ENCODE results near the gene SLC6A11. TPM values are rescaled to one million over a fixed set of nuclear protein-coding genes. Genes with fewer than 3 reads are reported as not detected.

Gene SLC6A11
- total RNA-seq, 1 experiment from 2014 or later: 0.85 TPM

- POLR2A ChIA-PET: no interaction called here
- no peak for ATAC-seq
- DNase-seq (ENCODE audit: low spot score): no peak
- TF ChIP-seq FOXK1 (CRISPR knock-in tag; IDR thresholded peaks at IDR 0.05) (no peak), FOXP4 (CRISPR knock-in tag; IDR thresholded peaks at IDR 0.05) (no peak), E2F4 (CRISPR knock-in tag; IDR thresholded peaks at IDR 0.05; ENCODE audit: borderline replicate concordance, low read depth) (no peak), ZNF416 (CRISPR knock-in tag; IDR thresholded peaks at IDR 0.05) (no peak), ZNF512 (CRISPR knock-in tag; IDR thresholded peaks at IDR 0.05; ENCODE audit: borderline replicate concordance) (no peak), CTCF (IDR thresholded peaks at IDR 0.05) (no peak), ZBTB43 (CRISPR knock-in tag; IDR thresholded peaks at IDR 0.05) (no peak), JAZF1 (CRISPR knock-in tag; IDR thresholded peaks at IDR 0.05) (no peak), RELA (CRISPR knock-in tag; IDR thresholded peaks at IDR 0.05; ENCODE audit: borderline replicate concordance) (no peak), ERG (CRISPR knock-in tag; IDR thresholded peaks at IDR 0.05) (no peak), AR (CRISPR knock-in tag; IDR thresholded peaks at IDR 0.05) (no peak), NR2C2 (CRISPR knock-in tag; IDR thresholded peaks at IDR 0.05) (no peak), TCF7 (CRISPR knock-in tag; IDR thresholded peaks at IDR 0.05; ENCODE audit: low read depth) (no peak), USF2 (CRISPR knock-in tag; IDR thresholded peaks at IDR 0.05) (no peak)
- Mint-ChIP-seq H3K27ac (no peak overlapping the region), H3K4me1 (peaks cover 3% of the 10 kb centered on the region), H3K36me3 (no peaks in the 10 kb centered on the region), H3K9me3 (0 out of 2 replicates have a peak, but pooled peaks cover 4% of the 10 kb centered on the region), H3K27me3 (ENCODE audit: low read depth) (peaks cover 70% of the 10 kb centered on the region), H3K4me3 (no peak overlapping the region)
- CTCF ChIA-PET: interaction anchor here (1.2 kb wide), 1 partner anchor 40 kb away, joined by 3 read pairs; no protein-coding TSS in a partner anchor
Measured at GRCh38 chr3:10813425-10813824, 2.6 kb upstream of the SLC6A11 start.

Measured in WTC11 (cell line).